VCaP (cell line): Measurements from ENCODE around the gene CNDP2.
"Not testable (repeated sequence)": the region's sequence is repeated elsewhere in the genome, so short reads cannot be mapped to it uniquely, and the experiment has no call there.

ENCODE experiments used
- H3K27ac ChIP-seq: fragments of 450-650 bp; 2 replicates; pipeline ENCODE4 v1.5.1; 2017
- TF ChIP-seq, protein P1 (sequence below): fragments of 450-650 bp; conservative IDR thresholded peaks from 2 replicates; pipeline ENCODE4 v1.5.1; 2017; ENCODE audit warnings: mild to moderate bottlenecking, moderate library complexity

Gene CNDP2

DNA sequence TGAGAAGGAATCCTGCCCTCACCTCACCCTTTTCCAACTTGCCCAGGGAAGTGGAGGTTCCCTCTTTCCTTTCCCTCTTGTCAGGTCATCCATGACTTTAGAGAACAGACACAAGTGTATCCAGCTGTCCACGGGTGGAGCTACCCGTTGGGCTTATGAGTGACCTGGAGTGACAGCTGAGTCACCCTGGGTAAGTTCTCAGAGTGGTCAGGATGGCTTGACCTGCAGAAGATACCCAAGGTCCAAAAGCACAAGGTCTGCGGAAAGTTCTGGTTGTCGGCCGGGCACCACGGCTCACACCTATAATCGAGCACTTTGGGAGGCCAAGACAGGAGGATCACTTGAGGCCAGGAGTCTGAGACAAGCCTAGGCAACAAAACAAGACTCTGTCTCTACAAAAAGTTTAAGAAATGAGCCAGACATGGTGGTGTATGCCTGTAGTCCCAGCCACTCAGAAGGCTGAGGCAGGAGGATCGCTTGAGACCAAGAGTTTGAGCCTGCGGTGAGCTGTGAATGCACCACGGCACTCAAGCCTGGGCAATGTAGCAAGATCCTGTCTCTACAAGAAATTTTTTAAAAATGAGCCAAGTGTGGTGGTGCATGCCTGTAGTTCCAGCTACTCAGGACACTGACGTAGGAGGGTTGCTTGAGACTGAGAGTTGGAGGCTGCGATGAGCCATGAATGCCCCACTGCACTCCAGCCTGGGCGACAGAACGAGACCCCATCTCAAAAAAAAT, 24.1 kb downstream of the CNDP2 start:
- TF ChIP-seq, protein P1, sequence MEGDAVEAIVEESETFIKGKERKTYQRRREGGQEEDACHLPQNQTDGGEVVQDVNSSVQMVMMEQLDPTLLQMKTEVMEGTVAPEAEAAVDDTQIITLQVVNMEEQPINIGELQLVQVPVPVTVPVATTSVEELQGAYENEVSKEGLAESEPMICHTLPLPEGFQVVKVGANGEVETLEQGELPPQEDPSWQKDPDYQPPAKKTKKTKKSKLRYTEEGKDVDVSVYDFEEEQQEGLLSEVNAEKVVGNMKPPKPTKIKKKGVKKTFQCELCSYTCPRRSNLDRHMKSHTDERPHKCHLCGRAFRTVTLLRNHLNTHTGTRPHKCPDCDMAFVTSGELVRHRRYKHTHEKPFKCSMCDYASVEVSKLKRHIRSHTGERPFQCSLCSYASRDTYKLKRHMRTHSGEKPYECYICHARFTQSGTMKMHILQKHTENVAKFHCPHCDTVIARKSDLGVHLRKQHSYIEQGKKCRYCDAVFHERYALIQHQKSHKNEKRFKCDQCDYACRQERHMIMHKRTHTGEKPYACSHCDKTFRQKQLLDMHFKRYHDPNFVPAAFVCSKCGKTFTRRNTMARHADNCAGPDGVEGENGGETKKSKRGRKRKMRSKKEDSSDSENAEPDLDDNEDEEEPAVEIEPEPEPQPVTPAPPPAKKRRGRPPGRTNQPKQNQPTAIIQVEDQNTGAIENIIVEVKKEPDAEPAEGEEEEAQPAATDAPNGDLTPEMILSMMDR, result no peak
- H3K27ac ChIP-seq, result no peak overlapping the region

DNA sequence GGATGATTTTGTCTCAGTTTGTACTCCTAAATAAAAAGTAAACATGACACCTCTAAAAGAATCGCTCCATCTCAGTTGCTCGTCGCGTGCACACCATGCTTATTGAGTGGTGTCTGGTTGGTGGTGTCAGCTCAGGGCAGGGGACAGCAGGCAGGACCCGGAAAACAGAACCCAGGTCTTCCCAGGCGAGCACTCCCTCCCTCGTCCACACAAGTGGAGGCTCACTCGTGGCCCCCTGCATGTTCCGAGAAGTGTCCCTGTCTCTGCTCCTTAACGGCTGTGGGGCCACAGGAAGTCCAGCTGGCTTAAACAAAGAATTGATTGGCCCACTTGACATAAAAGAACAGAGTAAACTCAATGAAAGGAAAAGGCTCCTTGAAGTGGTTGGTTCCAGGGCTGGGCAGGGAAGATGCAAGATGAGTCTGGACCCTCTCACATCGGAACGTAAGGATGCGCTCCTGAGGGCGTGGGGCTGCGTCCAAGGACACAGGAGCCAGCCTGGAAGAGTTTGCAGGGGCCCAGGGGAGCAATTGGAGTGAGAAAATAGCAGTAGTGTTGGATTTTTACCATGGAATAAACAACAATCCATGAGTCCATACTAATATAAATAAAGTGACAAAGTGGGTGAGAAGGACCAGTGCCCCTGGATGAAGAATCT, 25.0 kb downstream of the CNDP2 start:
- TF ChIP-seq, protein P1, result no peak
- H3K27ac ChIP-seq, result no peak overlapping the region

DNA sequence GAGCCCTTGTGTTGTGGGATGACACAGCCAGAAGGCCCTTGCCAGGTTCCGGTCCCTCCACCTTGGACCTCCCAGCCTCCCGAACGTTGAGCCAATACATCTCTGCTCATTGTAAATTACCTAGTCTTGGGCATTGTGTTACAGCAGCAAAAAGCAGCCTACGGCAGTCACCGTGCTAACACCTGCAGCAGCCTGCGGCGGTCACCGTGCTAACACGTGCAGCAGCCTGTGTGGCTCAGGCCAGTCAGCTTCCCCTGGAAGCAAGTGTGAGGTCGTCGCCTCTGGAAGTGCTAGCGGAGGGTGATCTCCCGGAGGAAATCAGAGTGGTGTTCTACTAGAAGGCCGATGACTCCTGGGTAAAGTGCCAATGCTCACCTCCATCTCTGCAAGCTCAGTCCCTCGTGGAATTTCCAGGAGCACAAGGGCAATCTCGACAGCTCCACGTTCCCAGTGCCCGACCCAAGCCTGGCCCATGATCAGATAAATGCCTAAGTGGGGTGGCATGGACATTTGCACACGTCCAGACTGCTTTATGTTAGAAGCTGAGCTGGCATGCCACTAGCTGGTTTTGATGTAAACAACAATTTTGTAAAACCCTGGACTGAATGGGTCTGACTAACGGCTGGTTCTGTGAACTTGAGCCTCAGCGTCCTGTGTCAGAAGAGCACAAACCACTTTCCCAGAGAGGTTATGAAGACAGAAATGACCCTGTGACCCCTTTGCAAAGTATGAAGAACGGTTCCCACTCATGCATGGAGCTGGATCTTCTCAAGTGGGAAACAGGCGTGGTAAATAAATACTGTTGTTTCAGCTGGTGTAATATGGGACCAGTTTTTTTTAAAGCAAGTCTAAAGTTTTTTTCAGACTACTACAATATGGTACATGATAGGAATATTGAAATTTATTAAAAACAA, 26.7 kb downstream of the CNDP2 start:
- H3K27ac ChIP-seq, result no peak overlapping the region
- TF ChIP-seq, protein P1, result no peak

DNA sequence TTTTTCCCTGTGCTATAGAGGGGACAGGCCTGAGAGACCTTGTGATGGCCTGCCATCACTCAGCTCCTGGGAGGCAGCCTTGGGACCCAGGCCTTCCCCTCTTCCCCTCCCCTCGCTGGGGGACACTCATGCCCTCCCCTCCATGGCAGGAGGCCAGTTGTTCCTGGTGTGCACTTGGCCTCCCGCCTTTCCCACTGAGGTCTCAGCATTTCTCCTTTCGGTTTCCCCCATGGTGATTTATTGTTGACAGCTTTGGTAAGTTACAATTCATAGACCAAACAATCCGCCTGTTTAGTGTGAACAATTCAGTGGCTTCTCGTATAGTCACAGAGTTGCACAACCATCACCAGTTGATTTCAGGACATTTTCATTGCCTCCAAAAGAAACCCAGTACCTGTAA, 27.9 kb downstream of the CNDP2 start:
- no peak overlapping the region for H3K27ac ChIP-seq
- TF ChIP-seq, protein P1, result no peak

DNA sequence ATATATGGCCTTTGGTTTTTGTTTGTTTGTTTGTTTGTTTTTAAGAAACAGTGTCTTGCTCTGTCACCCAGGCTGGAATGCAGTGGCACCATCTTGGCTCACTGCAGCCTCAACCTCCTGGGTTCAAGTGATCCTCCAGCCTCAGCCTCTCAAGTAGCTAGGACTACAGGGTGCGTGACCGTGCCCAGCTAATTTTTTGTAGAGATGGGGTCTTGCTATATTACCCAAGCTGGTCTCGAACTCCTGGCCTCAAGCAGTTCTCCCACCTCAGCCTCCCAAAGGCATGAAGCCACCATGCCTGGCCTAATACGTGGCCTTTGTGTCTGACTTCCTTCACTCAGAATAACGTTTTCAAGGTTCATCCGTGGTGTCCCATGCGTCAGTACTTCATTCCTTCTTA, 28.8 kb downstream of the CNDP2 start:
- not testable (repeated sequence) for H3K27ac ChIP-seq

DNA sequence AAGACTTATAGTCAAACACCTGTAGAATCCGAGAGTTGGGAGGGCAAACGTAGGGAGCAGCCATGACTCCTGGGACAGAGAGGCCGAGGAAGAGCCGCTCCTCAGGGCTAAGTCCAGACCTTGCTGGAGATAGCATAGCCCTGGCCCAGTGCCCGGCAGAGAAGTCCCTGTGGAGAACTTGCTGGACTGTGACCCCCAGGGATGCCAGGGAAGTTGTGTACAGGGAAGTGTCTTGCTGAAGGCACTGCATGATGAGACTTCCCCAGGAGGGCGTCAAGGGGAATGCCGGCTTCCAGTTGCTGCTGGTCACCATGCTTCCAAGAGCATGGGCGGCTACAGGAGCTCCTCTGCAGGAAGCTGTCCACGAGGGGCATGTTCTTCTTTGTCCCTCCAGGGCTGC, 29.6 kb downstream of the CNDP2 start:
- TF ChIP-seq, protein P1, result no peak

DNA sequence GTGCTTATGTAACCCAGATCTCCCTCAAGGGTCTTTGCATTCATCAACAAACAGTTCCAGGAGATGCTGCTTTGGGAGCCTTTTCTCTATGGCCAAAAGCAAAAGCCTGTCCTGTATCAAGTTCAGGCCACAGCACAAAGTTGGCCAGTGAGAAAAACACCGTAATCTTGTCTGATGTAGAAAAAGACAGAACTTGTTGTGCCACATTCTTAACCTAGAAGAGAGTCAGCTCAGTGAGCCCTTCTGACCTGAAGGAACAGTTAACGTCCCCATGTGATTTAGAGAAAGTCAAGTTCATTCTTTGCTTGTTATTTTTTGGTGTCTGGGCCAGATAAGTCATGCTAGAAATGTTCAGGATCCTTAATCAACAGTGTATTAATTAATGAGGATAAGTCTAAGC, 30.3 kb downstream of the CNDP2 start:
- TF ChIP-seq, protein P1, result no peak
- no peak overlapping the region for H3K27ac ChIP-seq

More for the DNA sequence above, 29.6 kb downstream of the CNDP2 start:
- H3K27ac ChIP-seq, result no peak overlapping the region
